ENCODE measurements around the gene GAS2.

DNA sequence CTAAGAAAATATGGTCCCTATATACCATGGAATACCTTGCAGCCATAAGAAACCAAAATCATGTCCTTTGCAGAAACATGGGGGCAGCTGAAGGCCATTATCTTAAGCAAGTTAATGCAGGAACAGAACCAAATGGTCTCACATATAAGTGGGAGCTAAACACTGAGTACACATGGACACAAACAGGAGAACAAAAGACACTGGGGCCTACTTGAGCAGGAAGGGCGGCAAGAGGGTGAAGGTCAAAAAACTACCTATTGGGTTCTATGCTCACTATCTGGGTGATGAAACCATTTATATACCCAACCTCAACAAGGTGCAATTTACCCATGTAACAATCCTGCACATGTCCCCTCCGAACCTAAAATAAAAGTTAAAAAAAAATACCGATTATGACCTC, 22.5 kb downstream of the GAS2 start:
- TF ChIP-seq, protein P1, sequence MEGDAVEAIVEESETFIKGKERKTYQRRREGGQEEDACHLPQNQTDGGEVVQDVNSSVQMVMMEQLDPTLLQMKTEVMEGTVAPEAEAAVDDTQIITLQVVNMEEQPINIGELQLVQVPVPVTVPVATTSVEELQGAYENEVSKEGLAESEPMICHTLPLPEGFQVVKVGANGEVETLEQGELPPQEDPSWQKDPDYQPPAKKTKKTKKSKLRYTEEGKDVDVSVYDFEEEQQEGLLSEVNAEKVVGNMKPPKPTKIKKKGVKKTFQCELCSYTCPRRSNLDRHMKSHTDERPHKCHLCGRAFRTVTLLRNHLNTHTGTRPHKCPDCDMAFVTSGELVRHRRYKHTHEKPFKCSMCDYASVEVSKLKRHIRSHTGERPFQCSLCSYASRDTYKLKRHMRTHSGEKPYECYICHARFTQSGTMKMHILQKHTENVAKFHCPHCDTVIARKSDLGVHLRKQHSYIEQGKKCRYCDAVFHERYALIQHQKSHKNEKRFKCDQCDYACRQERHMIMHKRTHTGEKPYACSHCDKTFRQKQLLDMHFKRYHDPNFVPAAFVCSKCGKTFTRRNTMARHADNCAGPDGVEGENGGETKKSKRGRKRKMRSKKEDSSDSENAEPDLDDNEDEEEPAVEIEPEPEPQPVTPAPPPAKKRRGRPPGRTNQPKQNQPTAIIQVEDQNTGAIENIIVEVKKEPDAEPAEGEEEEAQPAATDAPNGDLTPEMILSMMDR (conservative IDR thresholded peaks at IDR 0.05), result no peak
- no peak for TF ChIP-seq EZH2 (IDR thresholded peaks at IDR 0.05; ENCODE audit: low read depth)

Data from PC-9 (cell line).